ENCODE data around the gene FGF22. TPM values are rescaled to one million over a fixed set of nuclear protein-coding genes. Genes with fewer than 3 reads are reported as not detected.

Gene FGF22
- total RNA-seq, 4 donors from 2014 or later = 0.38 to 1.6 TPM; not detected in 2

GRCh38 chr19:644789-645188 lies 5.1 kb downstream of the FGF22 start:
- Histone ChIP-seq H3K4me3 (no peak overlapping the region), H3K9me3 (no peaks in the 10 kb centered on the region), H3K36me3 (peaks cover 24 to 59% (median 34%) of the 10 kb centered on the region in 3 donors), H3K27ac (no peak overlapping the region), H3K4me1 (peaks cover 4 to 13% (median 6%) of the 10 kb centered on the region in 3 donors), H3K27me3 (no peaks in the 10 kb centered on the region)
- DNase-seq = no peak
- TF ChIP-seq POLR2A (IDR thresholded peaks at IDR 0.05) (no peak), CTCF (IDR thresholded peaks at IDR 0.05) (no peak)
- 64% methylated on average over 6 of the region's 14 CpGs; no CpG with 5 or more reads in 1 of the 2 donors for WGBS, 2 donors
- intact Hi-C loops (cut with DNase I) = no loop called here

GRCh38 chr19:645912-646778 lies 6.5 kb downstream of the FGF22 start:
- peaks cover 0 to 6% (median 0%) of the 10 kb centered on the region in 3 donors for H3K4me1 ChIP-seq
- intact Hi-C loops (cut with DNase I) = no loop called here
- H3K27me3 ChIP-seq = no peaks in the 10 kb centered on the region
- H3K4me3 ChIP-seq = no peak overlapping the region
- H3K9me3 ChIP-seq = no peaks in the 10 kb centered on the region
- WGBS, 2 donors = 78% methylated on average over 9 of the region's 62 CpGs; no CpG with 5 or more reads in 1 of the 2 donors
- TF ChIP-seq POLR2A (IDR thresholded peaks at IDR 0.05) = no peak
- TF ChIP-seq CTCF (IDR thresholded peaks at IDR 0.05) = no peak
- DNase-seq = no peak
- H3K27ac ChIP-seq = no peak overlapping the region
- peaks cover 35 to 72% (median 46%) of the 10 kb centered on the region in 3 donors for H3K36me3 ChIP-seq

- Histone ChIP-seq H3K4me3 (no peak overlapping the region), H3K36me3 (peaks cover 39 to 81% (median 54%) of the 10 kb centered on the region in 3 donors), H3K4me1 (peaks cover 0 to under 1% (median 0%) of the 10 kb centered on the region in 3 donors), H3K27ac (no peak overlapping the region), H3K27me3 (no peaks in the 10 kb centered on the region), H3K9me3 (no peaks in the 10 kb centered on the region)
- intact Hi-C loops (cut with DNase I) = no loop called here
- DNase-seq = no peak
- 86 to 91% methylated on average over 26 to 30 of the region's 48 CpGs for WGBS, 2 donors
- TF ChIP-seq CTCF (IDR thresholded peaks at IDR 0.05) (no peak), POLR2A (IDR thresholded peaks at IDR 0.05) (no peak)
Observed at GRCh38 chr19:646779-647565, 7.3 kb downstream of the FGF22 start.

GRCh38 chr19:647566-648284 lies 8.0 kb downstream of the FGF22 start:
- DNase-seq = no peak
- H3K4me3 ChIP-seq = no peak overlapping the region
- no peak for TF ChIP-seq CTCF (IDR thresholded peaks at IDR 0.05)
- no peak for TF ChIP-seq POLR2A (IDR thresholded peaks at IDR 0.05)
- H3K27me3 ChIP-seq = no peaks in the 10 kb centered on the region
- intact Hi-C loops (cut with DNase I) = no loop called here
- H3K4me1 ChIP-seq = no peaks in the 10 kb centered on the region
- H3K9me3 ChIP-seq = no peaks in the 10 kb centered on the region
- no peak overlapping the region for H3K27ac ChIP-seq
- 88 to 95% methylated on average over 8 to 11 of the region's 52 CpGs for WGBS, 2 donors
- H3K36me3 ChIP-seq = peaks cover 39 to 88% (median 60%) of the 10 kb centered on the region in 3 donors

Measured in esophagus squamous epithelium (tissue), 5 donors.